ENCODE data around the gene ASCC1. TPM values are rescaled to one million over a fixed set of nuclear protein-coding genes. Genes with fewer than 3 reads are reported as not detected.

The ASCC1 gene
- polyA plus RNA-seq, 2 of the 4 experiments (the other 2 are of a cell fraction), result 56.5 to 82.3 TPM

GRCh38 chr10:72229261-72230251 is 13.5 kb upstream of the ASCC1 start:
- Histone ChIP-seq H3K4me3 (no peak overlapping the region), H3K4me1 (peaks cover 37% of the 10 kb centered on the region), H3K4me2 (peak overlapping the region; percentile 15; the same call in 2 of the 3 replicates), H3K27ac (peak overlapping the region; percentile 46 to 72; a peak in 4 of 6 replicates), H3K9me3 (no peaks in the 10 kb centered on the region)
- POLR2A ChIA-PET, result interaction anchor here (1.4 kb wide), 1 partner anchor 44 kb away, joined by 7 read pairs; no protein-coding TSS in a partner anchor
- FAIRE-seq (no peak), ATAC-seq (no peak), DNase-seq (ENCODE audit: low read depth in 1 of 2, low spot score in 1 of 2) (peak in 1 of 2 experiments; percentile 32)
- no peak for TF ChIP-seq E2F6 (IDR thresholded peaks at IDR 0.05; ENCODE audit: borderline replicate concordance, low read depth)
- TF ChIP-seq FOXS1 (CRISPR knock-in tag; IDR thresholded peaks at IDR 0.05), result no peak
- no peak for TF ChIP-seq CBX2 (IDR thresholded peaks at IDR 0.05; ENCODE audit: borderline replicate concordance, low read depth)
- no peak for TF ChIP-seq POLR2AphosphoS2 (conservative IDR thresholded peaks at IDR 0.05; ENCODE audit: low read length)
- no peak for TF ChIP-seq EHMT2 (IDR thresholded peaks at IDR 0.05; ENCODE audit: low read depth)
- no peak for TF ChIP-seq ELK1 (IDR thresholded peaks at IDR 0.05; ENCODE audit: low read depth, low read length)
- no peak for TF ChIP-seq REST (IDR thresholded peaks at IDR 0.05)
- TF ChIP-seq RAD21 (conservative IDR thresholded peaks at IDR 0.05 in 1 of 2, IDR thresholded peaks at IDR 0.05 in 1 of 2), result no peak
- no peak for TF ChIP-seq RARB (CRISPR knock-in tag; IDR thresholded peaks at IDR 0.05)
- TF ChIP-seq MAX (IDR thresholded peaks at IDR 0.05), result no peak
- no peak for TF ChIP-seq ESRRA (IDR thresholded peaks at IDR 0.05; ENCODE audit: borderline replicate concordance, low read length)
- no peak for TF ChIP-seq SREBF2 (IDR thresholded peaks at IDR 0.05)
- no peak for TF ChIP-seq FOSB (CRISPR knock-in tag; IDR thresholded peaks at IDR 0.05)
- no peak for TF ChIP-seq PHF8 (IDR thresholded peaks at IDR 0.05; ENCODE audit: borderline replicate concordance, low read depth)
- TF ChIP-seq HMGXB4 (CRISPR knock-in tag; IDR thresholded peaks at IDR 0.05; ENCODE audit: borderline replicate concordance), result no peak
- WGBS (ENCODE audit: missing lambda C conversion rate), result 72% methylated on average over 8 of the region's 8 CpGs
- CTCF ChIA-PET, result interaction anchor here (0.8 to 3.1 kb wide), 9 partner anchors 9 to 333 kb away, joined by 3 to 11 read pairs (median 4); no protein-coding TSS in a partner anchor
